Measurements from ENCODE around the gene CDYL2.

DNA sequence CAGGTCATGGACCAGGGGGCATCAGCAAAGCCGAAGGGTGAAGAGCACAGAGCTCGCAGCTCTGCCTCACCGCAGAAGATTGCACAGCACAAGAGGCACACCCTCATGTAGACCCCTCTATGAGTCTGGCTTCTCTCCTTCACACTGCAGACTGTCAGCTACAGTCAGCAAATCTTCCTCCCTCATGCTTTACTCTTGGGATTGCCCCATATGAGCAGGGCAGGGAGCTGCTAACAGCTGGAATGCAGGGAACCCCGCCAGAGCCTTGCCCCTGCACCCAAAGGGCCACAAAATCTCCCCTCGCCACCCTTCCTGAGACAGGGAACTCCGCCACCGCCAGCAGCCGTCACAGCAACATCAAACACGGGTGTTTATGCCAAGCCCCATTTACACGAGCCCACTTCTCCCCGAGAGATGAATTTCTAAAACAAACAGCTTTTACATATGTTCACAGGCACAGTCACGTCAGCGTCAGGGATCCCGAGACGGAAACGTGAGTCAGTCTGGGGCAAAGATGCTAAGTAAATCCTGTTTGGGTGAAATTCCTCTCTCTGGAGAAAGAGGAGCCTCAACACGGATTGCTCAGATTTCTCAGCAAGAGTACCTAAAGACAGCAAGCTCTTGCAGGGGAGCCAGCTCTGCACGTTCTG, 121.9 kb downstream of the CDYL2 start:
- TF ChIP-seq, protein P1, sequence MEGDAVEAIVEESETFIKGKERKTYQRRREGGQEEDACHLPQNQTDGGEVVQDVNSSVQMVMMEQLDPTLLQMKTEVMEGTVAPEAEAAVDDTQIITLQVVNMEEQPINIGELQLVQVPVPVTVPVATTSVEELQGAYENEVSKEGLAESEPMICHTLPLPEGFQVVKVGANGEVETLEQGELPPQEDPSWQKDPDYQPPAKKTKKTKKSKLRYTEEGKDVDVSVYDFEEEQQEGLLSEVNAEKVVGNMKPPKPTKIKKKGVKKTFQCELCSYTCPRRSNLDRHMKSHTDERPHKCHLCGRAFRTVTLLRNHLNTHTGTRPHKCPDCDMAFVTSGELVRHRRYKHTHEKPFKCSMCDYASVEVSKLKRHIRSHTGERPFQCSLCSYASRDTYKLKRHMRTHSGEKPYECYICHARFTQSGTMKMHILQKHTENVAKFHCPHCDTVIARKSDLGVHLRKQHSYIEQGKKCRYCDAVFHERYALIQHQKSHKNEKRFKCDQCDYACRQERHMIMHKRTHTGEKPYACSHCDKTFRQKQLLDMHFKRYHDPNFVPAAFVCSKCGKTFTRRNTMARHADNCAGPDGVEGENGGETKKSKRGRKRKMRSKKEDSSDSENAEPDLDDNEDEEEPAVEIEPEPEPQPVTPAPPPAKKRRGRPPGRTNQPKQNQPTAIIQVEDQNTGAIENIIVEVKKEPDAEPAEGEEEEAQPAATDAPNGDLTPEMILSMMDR (IDR thresholded peaks at IDR 0.05; ENCODE audit: low read depth, low read length): no peak
- TF ChIP-seq EZH2phosphoT487 (IDR thresholded peaks at IDR 0.05; ENCODE audit: low read depth): no peak
